Activated naive CD4-positive, alpha-beta T cell (primary cell): ENCODE results near the gene NEBL.

Experiments
- DNase-seq, 4 experiments: peaks; one replicate each; lab custom pipeline; 2025; lab: John Stamatoyannopoulos, UW

Gene NEBL

GRCh38 chr10:20858292-20859124 is 38.6 kb downstream of the NEBL start:
- DNase-seq: no peak

- DNase-seq: no peak
Observed at GRCh38 chr10:20856484-20856883, 40.6 kb downstream of the NEBL start.

GRCh38 chr10:20855398-20856038 is 41.6 kb downstream of the NEBL start:
- no peak for DNase-seq

GRCh38 chr10:20853276-20853675 is 43.8 kb downstream of the NEBL start:
- DNase-seq: no peak

- DNase-seq: no peak
Observed at GRCh38 chr10:20852303-20852702, 44.8 kb downstream of the NEBL start.

GRCh38 chr10:20847512-20847911 is 49.6 kb downstream of the NEBL start:
- no peak for DNase-seq

GRCh38 chr10:20846263-20846662 is 50.8 kb downstream of the NEBL start:
- no peak for DNase-seq

GRCh38 chr10:20841419-20841818 is 55.7 kb downstream of the NEBL start:
- no peak for DNase-seq

- DNase-seq: no peak
Observed at GRCh38 chr10:20839910-20840309, 57.2 kb downstream of the NEBL start.

GRCh38 chr10:20839141-20839540 is 58.0 kb downstream of the NEBL start:
- DNase-seq: no peak

- DNase-seq: no peak
Observed at GRCh38 chr10:20836401-20836800, 60.7 kb downstream of the NEBL start.

GRCh38 chr10:20835335-20835734 is 61.8 kb downstream of the NEBL start:
- DNase-seq: no peak

GRCh38 chr10:20834825-20835224 is 62.3 kb downstream of the NEBL start:
- no peak for DNase-seq

- no peak for DNase-seq
Observed at GRCh38 chr10:20822825-20823224, 74.3 kb downstream of the NEBL start.

- DNase-seq: no peak
Observed at GRCh38 chr10:20817646-20818045, 79.5 kb downstream of the NEBL start.

- no peak for DNase-seq
Observed at GRCh38 chr10:20817116-20817515, 80.0 kb downstream of the NEBL start.

- DNase-seq: no peak
Observed at GRCh38 chr10:20814116-20814515, 83.0 kb downstream of the NEBL start.

GRCh38 chr10:20811131-20811530 is 86.0 kb downstream of the NEBL start:
- DNase-seq: no peak

- no peak for DNase-seq
Observed at GRCh38 chr10:20809631-20810030, 87.5 kb downstream of the NEBL start.

- no peak for DNase-seq
Observed at GRCh38 chr10:20806487-20806886, 90.6 kb downstream of the NEBL start.

GRCh38 chr10:20797290-20797689 is 99.8 kb downstream of the NEBL start:
- no peak for DNase-seq

- DNase-seq: no peak
Observed at GRCh38 chr10:20795391-20795790, 101.7 kb downstream of the NEBL start.

GRCh38 chr10:20785174-20785573 is 111.9 kb downstream of the NEBL start:
- no peak for DNase-seq
